ENCODE results near the gene ABCA10. TPM values are rescaled to one million over a fixed set of nuclear protein-coding genes. Genes with fewer than 3 reads are reported as not detected.
A peak's percentile ranks its signal among the peaks of the same experiment; 100 is the strongest.
"Not testable (repeated sequence)": the region's sequence is repeated elsewhere in the genome, so short reads cannot be mapped to it uniquely, and the experiment has no call there.

Gene ABCA10
- total and polyA plus RNA-seq, 5 donors = 5.0 to 15.9 (median 6.9) TPM

DNA sequence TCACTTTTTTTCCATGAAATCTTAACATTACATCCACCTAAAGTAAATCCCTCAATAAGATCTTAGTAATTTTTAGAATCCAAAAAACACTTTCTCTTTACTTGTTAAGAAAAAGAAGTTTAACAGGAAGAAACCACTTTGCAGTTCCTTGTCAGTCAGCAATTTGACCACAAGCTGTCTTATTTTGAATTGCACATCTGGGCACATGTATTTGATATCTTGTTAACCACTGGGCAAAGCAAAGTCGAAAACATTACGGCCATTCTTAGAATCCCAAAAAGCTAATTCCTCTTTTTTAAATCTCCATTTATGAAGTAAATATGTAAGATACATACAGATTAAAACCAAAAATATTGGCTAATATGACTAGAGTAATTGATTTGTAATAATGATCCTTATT lies 1.1 kb downstream of the ABCA10 start:
- ATAC-seq (no peak), DNase-seq (no peak)
- 63% methylated on average over 2 of the region's 2 CpGs for WGBS
- intact Hi-C loops (cut with DNase I) = no loop called here
- H3K27ac ChIP-seq (ENCODE audit: low read length) = no peak overlapping the region
- no peaks in the 10 kb centered on the region for H3K4me1 ChIP-seq (ENCODE audit: control insufficient read depth, insufficient read depth, low read length)
- H3K27me3 ChIP-seq (ENCODE audit: control insufficient read depth, insufficient read depth) = no peaks in the 10 kb centered on the region
- H3K9me3 ChIP-seq (ENCODE audit: control insufficient read depth, low read length) = no peaks in the 10 kb centered on the region
- H3K4me3 ChIP-seq (ENCODE audit: low read length) = peak overlapping the region; percentile 31

GRCh38 chr17:69223809-69224208 lies 4.8 kb downstream of the ABCA10 start:
- no peak for DNase-seq
- no peak for ATAC-seq
- Histone ChIP-seq H3K27me3 (ENCODE audit: control insufficient read depth, insufficient read depth) (no peaks in the 10 kb centered on the region), H3K27ac (ENCODE audit: low read length) (no peak overlapping the region), H3K9me3 (ENCODE audit: control insufficient read depth, low read length) (no peaks in the 10 kb centered on the region), H3K4me3 (ENCODE audit: low read length) (peak overlapping the region; percentile 25), H3K4me1 (ENCODE audit: control insufficient read depth, insufficient read depth, low read length) (no peaks in the 10 kb centered on the region)
- WGBS = 69% methylated on average over 3 of the region's 3 CpGs
- intact Hi-C loops (cut with DNase I) = no loop called here

DNA sequence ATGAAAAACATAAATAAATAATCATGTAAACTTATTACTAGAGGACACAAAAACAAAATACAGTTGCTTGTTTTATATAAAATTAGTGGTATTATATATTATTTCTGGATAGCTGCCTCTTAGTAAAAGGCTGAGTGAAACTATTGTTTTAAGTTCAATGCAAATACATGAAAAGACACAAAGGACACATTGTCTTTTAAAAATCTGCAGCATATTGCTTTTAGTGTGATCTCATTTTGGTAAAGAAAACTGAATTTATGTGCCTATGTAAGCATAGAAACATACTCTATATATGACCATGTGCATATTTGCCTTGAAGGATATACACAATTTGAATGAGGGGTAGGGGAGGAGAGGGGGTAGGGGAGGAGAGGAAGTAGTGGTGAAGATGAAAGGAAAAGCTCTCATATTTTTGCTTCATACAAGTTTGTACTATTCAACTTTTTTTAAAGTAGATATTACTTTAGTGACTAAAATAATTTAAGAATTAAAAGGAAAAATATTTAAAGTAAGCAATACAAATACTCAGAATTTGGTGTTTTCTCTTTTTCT lies 5.8 kb downstream of the ABCA10 start:
- H3K4me1 ChIP-seq (ENCODE audit: control insufficient read depth, insufficient read depth, low read length) = no peaks in the 10 kb centered on the region
- intact Hi-C loops (cut with DNase I) = no loop called here
- no peaks in the 10 kb centered on the region for H3K27me3 ChIP-seq (ENCODE audit: control insufficient read depth, insufficient read depth)
- H3K4me3 ChIP-seq (ENCODE audit: low read length) = no peak overlapping the region
- ATAC-seq (no peak), DNase-seq (no peak)
- no peaks in the 10 kb centered on the region for H3K9me3 ChIP-seq (ENCODE audit: control insufficient read depth, low read length)
- no peak overlapping the region for H3K27ac ChIP-seq (ENCODE audit: low read length)

DNA sequence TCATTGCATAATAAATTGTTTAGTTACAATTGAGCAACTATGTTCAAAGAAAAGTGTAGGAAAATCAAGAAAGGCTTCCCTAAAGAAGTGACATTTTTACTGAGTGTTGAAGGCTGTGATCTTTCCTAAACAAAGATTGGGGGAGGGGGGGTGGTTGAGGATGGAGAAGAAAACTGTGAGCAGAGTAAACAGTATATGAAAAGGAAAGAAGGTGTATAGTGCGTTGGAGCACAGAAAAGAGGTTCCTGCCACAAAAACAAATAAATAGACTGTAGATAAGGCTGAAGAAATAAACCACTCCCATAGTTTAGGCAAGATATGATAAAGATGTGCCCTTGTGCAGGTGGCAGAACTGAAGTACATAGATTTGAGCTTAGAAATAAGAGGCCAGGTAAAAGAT lies 8.5 kb downstream of the ABCA10 start:
- ATAC-seq = no peak
- 57% methylated on average over 1 of the region's 1 CpG for WGBS
- no peaks in the 10 kb centered on the region for H3K4me1 ChIP-seq (ENCODE audit: control insufficient read depth, insufficient read depth, low read length)
- DNase-seq = no peak
- H3K4me3 ChIP-seq (ENCODE audit: low read length) = no peak overlapping the region
- H3K27ac ChIP-seq (ENCODE audit: low read length) = no peak overlapping the region
- intact Hi-C loops (cut with DNase I) = no loop called here
- no peaks in the 10 kb centered on the region for H3K9me3 ChIP-seq (ENCODE audit: control insufficient read depth, low read length)
- H3K27me3 ChIP-seq (ENCODE audit: control insufficient read depth, insufficient read depth) = no peaks in the 10 kb centered on the region

DNA sequence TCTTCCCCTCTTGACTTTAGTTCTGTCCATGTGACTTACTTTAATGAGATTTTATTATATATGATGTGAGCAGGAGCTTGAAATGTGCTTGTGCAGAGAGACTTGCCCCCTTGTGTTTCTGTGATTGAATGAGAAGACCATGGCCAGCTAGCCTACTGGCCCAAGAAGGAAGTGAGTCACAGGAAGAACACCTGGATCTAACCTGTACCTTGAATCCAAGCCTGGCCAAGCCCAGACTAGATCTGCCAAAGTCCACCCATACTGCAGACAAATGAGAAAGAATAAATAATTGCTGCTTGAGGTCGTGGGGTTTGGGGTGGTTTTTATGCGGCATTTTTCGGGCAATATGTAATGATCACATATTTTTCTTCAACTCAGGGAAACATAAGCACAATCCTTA lies 9.6 kb downstream of the ABCA10 start:
- 86% methylated on average over 3 of the region's 3 CpGs for WGBS
- no peak overlapping the region for H3K4me3 ChIP-seq (ENCODE audit: low read length)
- H3K27ac ChIP-seq (ENCODE audit: low read length) = no peak overlapping the region
- no peaks in the 10 kb centered on the region for H3K4me1 ChIP-seq (ENCODE audit: control insufficient read depth, insufficient read depth, low read length)
- intact Hi-C loops (cut with DNase I) = no loop called here
- H3K27me3 ChIP-seq (ENCODE audit: control insufficient read depth, insufficient read depth) = no peaks in the 10 kb centered on the region
- no peaks in the 10 kb centered on the region for H3K9me3 ChIP-seq (ENCODE audit: control insufficient read depth, low read length)
- ATAC-seq (no peak), DNase-seq (no peak)

GRCh38 chr17:69213059-69213813 lies 15.4 kb downstream of the ABCA10 start:
- H3K9me3 ChIP-seq (ENCODE audit: control insufficient read depth, low read length) = no peaks in the 10 kb centered on the region
- intact Hi-C loops (cut with DNase I) = no loop called here
- no peak overlapping the region for H3K4me3 ChIP-seq (ENCODE audit: low read length)
- DNase-seq (peak in 1 of 3 donors; percentile 13), ATAC-seq (no peak)
- H3K27ac ChIP-seq (ENCODE audit: low read length) = no peak overlapping the region
- H3K27me3 ChIP-seq (ENCODE audit: control insufficient read depth, insufficient read depth) = no peaks in the 10 kb centered on the region
- 91% methylated on average over 9 of the region's 9 CpGs for WGBS
- H3K4me1 ChIP-seq (ENCODE audit: control insufficient read depth, insufficient read depth, low read length) = no peaks in the 10 kb centered on the region

GRCh38 chr17:69208640-69209039 lies 20.0 kb downstream of the ABCA10 start:
- H3K4me3 ChIP-seq (ENCODE audit: low read length) = no peak overlapping the region
- no peaks in the 10 kb centered on the region for H3K4me1 ChIP-seq (ENCODE audit: control insufficient read depth, insufficient read depth, low read length)

DNA sequence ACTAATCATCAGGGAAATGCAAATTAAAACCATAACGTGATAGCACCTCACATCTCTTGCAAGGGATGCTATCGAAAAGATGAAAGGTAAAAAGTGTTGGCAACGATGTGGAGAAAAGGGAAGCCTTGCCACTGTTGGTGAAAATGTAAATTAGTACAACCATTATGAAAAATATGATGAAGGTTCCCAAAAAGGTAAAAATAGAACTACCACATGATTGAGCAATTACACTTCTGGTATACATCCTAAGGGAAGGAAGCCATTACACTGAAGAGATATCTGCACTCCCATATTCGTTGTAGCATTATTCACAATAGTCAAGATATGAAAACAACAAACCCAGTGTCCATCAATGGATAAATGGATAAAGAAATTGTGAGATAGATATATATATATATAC lies 21.5 kb downstream of the ABCA10 start:
- H3K27ac ChIP-seq (ENCODE audit: low read length) = no peak overlapping the region

More at GRCh38 chr17:69208640-69209039, 20.0 kb downstream of the ABCA10 start:
- DNase-seq (no peak), ATAC-seq (no peak)
- intact Hi-C loops (cut with DNase I) = no loop called here
- Histone ChIP-seq H3K27me3 (ENCODE audit: control insufficient read depth, insufficient read depth) (no peaks in the 10 kb centered on the region), H3K9me3 (ENCODE audit: control insufficient read depth, low read length) (no peaks in the 10 kb centered on the region), H3K27ac (ENCODE audit: low read length) (no peak overlapping the region)
- WGBS = 87% methylated on average over 2 of the region's 2 CpGs

GRCh38 chr17:69198238-69198637 lies 30.4 kb downstream of the ABCA10 start:
- DNase-seq (no peak), ATAC-seq (no peak)
- Histone ChIP-seq H3K4me1 (ENCODE audit: control insufficient read depth, insufficient read depth, low read length) (no peaks in the 10 kb centered on the region), H3K27me3 (ENCODE audit: control insufficient read depth, insufficient read depth) (no peaks in the 10 kb centered on the region), H3K9me3 (ENCODE audit: control insufficient read depth, low read length) (no peaks in the 10 kb centered on the region), H3K27ac (ENCODE audit: low read length) (no peak overlapping the region), H3K4me3 (ENCODE audit: low read length) (no peak overlapping the region)
- 60% methylated on average over 6 of the region's 6 CpGs for WGBS
- intact Hi-C loops (cut with DNase I) = no loop called here

More for the DNA sequence above, 21.5 kb downstream of the ABCA10 start:
- H3K4me3 ChIP-seq (ENCODE audit: low read length) = no peak overlapping the region
- no peak for ATAC-seq
- H3K4me1 ChIP-seq (ENCODE audit: control insufficient read depth, insufficient read depth, low read length) = no peaks in the 10 kb centered on the region
- H3K9me3 ChIP-seq (ENCODE audit: control insufficient read depth, low read length) = no peaks in the 10 kb centered on the region
- H3K27me3 ChIP-seq (ENCODE audit: control insufficient read depth, insufficient read depth) = no peaks in the 10 kb centered on the region
- 75% methylated on average over 4 of the region's 4 CpGs for WGBS
- intact Hi-C loops (cut with DNase I) = no loop called here
- no peak for DNase-seq

GRCh38 chr17:69196105-69196653 lies 32.4 kb downstream of the ABCA10 start:
- ATAC-seq; H3K4me3 ChIP-seq (ENCODE audit: low read length); H3K27ac ChIP-seq (ENCODE audit: low read length); H3K27me3 ChIP-seq (ENCODE audit: control insufficient read depth, insufficient read depth); H3K4me1 ChIP-seq (ENCODE audit: control insufficient read depth, insufficient read depth, low read length); intact Hi-C loops (cut with DNase I); H3K9me3 ChIP-seq (ENCODE audit: control insufficient read depth, low read length): not testable (repeated sequence)
- WGBS = 97% methylated on average over 39 of the region's 40 CpGs
- peak in 1 of 3 donors; percentile 59 for DNase-seq

GRCh38 chr17:69192754-69193153 lies 35.9 kb downstream of the ABCA10 start:
- intact Hi-C loops (cut with DNase I) = no loop called here
- Histone ChIP-seq H3K27ac (ENCODE audit: low read length) (no peak overlapping the region), H3K9me3 (ENCODE audit: control insufficient read depth, low read length) (no peaks in the 10 kb centered on the region), H3K4me1 (ENCODE audit: control insufficient read depth, insufficient read depth, low read length) (no peaks in the 10 kb centered on the region), H3K27me3 (ENCODE audit: control insufficient read depth, insufficient read depth) (no peaks in the 10 kb centered on the region), H3K4me3 (ENCODE audit: low read length) (no peak overlapping the region)
- ATAC-seq (no peak), DNase-seq (no peak)
